K562 (cell line): ENCODE data around the gene OBSCN. TPM values are rescaled to one million over a fixed set of nuclear protein-coding genes. Genes with fewer than 3 reads are reported as not detected.

Source experiments
- HDAC1 ChIP-seq, 2 experiments: fragments of 450-650 bp; IDR thresholded peaks; 2 replicates each; pipeline ENCODE4 v1.6.1; 2016 to 2017; ENCODE audit warnings: inconsistent platforms in 1 of 2, mild to moderate bottlenecking in 1 of 2, moderate library complexity in 1 of 2
- HSF4 ChIP-seq: fragments of 250-450 bp; sonication (Bioruptor Pico); IDR thresholded peaks from 2 replicates; pipeline ENCODE4 v2.1.2; 2022; ENCODE audit warnings: mild to moderate bottlenecking, moderate library complexity, borderline replicate concordance
- NCOA6 ChIP-seq: fragments of 450-650 bp; IDR thresholded peaks from 2 replicates; pipeline ENCODE4 v1.6.1; 2017; ENCODE audit warnings: mild to moderate bottlenecking
- TCF7L2 ChIP-seq: fragments of 150-350 bp; IDR thresholded peaks from 2 replicates; pipeline ENCODE4 v1.6.1; 2016; ENCODE audit warnings: low read depth, mild to moderate bottlenecking, low read length, moderate library complexity
- ZBTB17 ChIP-seq: fragments of 450-650 bp; formaldehyde crosslinking; IDR thresholded peaks from 2 replicates; pipeline ENCODE4 v1.4.0; 2020; ENCODE audit warnings: mild to moderate bottlenecking
- ZFP91 ChIP-seq: sonication (generic); formaldehyde crosslinking; IDR thresholded peaks from 2 replicates; pipeline ENCODE4 v1.8.0; 2022; ENCODE audit warnings: mild to moderate bottlenecking, missing genetic modification reagents
- polyA plus RNA-seq, 8 experiments: library from polyadenylated mRNA; depleted of rRNA in 4 of 8; stranded (reverse) in 5 of 8; unstranded in 3 of 8; fragments of >200 nt; fragmentation: Nextera tagmentation in 2 of 8; fragmentation: Illumina TruSeq in 1 of 8; extraction: Ambion mirVana in 2 of 8; extraction: Trizol in 1 of 8; gene quantifications; 2 replicates each; pipeline versions ENCODE4 v1.2.1 to v1.2.3, GENCODE V29; 2011 to 2014; ENCODE audit warnings: inconsistent platforms in 1 of 8, missing spikeins in 1 of 8
- total RNA-seq, 7 experiments: library from RNA; depleted of rRNA in 6 of 7; stranded (reverse); fragments of >200 nt in 6 of 7; fragmentation: Illumina TruSeq in 2 of 7; extraction: Trizol in 2 of 7; gene quantifications; 2 replicates each; pipeline versions ENCODE4 v1.2.1 to v1.2.3, GENCODE V29; 2011 to 2021; ENCODE audit warnings: low replicate concordance in 1 of 7
- TF ChIP-seq, protein P1 (sequence below): fragments of 250-450 bp; sonication (Bioruptor Pico); IDR thresholded peaks from 2 replicates; pipeline ENCODE4 v1.4.0; 2020; ENCODE audit warnings: mild to moderate bottlenecking
- TF ChIP-seq, protein P2 (sequence below): fragments of 450-650 bp; IDR thresholded peaks from 2 replicates; pipeline ENCODE4 v1.6.1; 2016; ENCODE audit warnings: mild to moderate bottlenecking, moderate library complexity
- TF ChIP-seq, protein P3 (sequence below): sonication (generic); formaldehyde crosslinking; IDR thresholded peaks from 2 replicates; pipeline ENCODE4 v1.8.1; 2023; ENCODE audit warnings: mild to moderate bottlenecking, missing genetic modification reagents

The OBSCN gene
- total and polyA plus RNA-seq, 9 of the 15 experiments (the other 6 are each of a cell fraction or from before 2014, with no cell fraction given), result 0.18 to 19.7 (median 3.6) TPM

GRCh38 chr1:228275430-228276173 is 67.8 kb downstream of the OBSCN start (continued):
- TF ChIP-seq, protein P1, sequence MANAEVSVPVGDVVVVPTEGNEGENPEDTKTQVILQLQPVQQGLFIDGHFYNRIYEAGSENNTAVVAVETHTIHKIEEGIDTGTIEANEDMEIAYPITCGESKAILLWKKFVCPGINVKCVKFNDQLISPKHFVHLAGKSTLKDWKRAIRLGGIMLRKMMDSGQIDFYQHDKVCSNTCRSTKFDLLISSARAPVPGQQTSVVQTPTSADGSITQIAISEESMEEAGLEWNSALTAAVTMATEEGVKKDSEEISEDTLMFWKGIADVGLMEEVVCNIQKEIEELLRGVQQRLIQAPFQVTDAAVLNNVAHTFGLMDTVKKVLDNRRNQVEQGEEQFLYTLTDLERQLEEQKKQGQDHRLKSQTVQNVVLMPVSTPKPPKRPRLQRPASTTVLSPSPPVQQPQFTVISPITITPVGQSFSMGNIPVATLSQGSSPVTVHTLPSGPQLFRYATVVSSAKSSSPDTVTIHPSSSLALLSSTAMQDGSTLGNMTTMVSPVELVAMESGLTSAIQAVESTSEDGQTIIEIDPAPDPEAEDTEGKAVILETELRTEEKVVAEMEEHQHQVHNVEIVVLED (CRISPR knock-in tag), result no peak
- TF ChIP-seq, protein P2, sequence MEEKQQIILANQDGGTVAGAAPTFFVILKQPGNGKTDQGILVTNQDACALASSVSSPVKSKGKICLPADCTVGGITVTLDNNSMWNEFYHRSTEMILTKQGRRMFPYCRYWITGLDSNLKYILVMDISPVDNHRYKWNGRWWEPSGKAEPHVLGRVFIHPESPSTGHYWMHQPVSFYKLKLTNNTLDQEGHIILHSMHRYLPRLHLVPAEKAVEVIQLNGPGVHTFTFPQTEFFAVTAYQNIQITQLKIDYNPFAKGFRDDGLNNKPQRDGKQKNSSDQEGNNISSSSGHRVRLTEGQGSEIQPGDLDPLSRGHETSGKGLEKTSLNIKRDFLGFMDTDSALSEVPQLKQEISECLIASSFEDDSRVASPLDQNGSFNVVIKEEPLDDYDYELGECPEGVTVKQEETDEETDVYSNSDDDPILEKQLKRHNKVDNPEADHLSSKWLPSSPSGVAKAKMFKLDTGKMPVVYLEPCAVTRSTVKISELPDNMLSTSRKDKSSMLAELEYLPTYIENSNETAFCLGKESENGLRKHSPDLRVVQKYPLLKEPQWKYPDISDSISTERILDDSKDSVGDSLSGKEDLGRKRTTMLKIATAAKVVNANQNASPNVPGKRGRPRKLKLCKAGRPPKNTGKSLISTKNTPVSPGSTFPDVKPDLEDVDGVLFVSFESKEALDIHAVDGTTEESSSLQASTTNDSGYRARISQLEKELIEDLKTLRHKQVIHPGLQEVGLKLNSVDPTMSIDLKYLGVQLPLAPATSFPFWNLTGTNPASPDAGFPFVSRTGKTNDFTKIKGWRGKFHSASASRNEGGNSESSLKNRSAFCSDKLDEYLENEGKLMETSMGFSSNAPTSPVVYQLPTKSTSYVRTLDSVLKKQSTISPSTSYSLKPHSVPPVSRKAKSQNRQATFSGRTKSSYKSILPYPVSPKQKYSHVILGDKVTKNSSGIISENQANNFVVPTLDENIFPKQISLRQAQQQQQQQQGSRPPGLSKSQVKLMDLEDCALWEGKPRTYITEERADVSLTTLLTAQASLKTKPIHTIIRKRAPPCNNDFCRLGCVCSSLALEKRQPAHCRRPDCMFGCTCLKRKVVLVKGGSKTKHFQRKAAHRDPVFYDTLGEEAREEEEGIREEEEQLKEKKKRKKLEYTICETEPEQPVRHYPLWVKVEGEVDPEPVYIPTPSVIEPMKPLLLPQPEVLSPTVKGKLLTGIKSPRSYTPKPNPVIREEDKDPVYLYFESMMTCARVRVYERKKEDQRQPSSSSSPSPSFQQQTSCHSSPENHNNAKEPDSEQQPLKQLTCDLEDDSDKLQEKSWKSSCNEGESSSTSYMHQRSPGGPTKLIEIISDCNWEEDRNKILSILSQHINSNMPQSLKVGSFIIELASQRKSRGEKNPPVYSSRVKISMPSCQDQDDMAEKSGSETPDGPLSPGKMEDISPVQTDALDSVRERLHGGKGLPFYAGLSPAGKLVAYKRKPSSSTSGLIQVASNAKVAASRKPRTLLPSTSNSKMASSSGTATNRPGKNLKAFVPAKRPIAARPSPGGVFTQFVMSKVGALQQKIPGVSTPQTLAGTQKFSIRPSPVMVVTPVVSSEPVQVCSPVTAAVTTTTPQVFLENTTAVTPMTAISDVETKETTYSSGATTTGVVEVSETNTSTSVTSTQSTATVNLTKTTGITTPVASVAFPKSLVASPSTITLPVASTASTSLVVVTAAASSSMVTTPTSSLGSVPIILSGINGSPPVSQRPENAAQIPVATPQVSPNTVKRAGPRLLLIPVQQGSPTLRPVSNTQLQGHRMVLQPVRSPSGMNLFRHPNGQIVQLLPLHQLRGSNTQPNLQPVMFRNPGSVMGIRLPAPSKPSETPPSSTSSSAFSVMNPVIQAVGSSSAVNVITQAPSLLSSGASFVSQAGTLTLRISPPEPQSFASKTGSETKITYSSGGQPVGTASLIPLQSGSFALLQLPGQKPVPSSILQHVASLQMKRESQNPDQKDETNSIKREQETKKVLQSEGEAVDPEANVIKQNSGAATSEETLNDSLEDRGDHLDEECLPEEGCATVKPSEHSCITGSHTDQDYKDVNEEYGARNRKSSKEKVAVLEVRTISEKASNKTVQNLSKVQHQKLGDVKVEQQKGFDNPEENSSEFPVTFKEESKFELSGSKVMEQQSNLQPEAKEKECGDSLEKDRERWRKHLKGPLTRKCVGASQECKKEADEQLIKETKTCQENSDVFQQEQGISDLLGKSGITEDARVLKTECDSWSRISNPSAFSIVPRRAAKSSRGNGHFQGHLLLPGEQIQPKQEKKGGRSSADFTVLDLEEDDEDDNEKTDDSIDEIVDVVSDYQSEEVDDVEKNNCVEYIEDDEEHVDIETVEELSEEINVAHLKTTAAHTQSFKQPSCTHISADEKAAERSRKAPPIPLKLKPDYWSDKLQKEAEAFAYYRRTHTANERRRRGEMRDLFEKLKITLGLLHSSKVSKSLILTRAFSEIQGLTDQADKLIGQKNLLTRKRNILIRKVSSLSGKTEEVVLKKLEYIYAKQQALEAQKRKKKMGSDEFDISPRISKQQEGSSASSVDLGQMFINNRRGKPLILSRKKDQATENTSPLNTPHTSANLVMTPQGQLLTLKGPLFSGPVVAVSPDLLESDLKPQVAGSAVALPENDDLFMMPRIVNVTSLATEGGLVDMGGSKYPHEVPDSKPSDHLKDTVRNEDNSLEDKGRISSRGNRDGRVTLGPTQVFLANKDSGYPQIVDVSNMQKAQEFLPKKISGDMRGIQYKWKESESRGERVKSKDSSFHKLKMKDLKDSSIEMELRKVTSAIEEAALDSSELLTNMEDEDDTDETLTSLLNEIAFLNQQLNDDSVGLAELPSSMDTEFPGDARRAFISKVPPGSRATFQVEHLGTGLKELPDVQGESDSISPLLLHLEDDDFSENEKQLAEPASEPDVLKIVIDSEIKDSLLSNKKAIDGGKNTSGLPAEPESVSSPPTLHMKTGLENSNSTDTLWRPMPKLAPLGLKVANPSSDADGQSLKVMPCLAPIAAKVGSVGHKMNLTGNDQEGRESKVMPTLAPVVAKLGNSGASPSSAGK, result peak; percentile 93
- 0 out of 2 replicates have a peak, but pooled peaks have one; percentile 20 for TF ChIP-seq ZFP91 (CRISPR knock-in tag)
- TF ChIP-seq HDAC1 (IDR thresholded peaks at IDR 0.05), result peak in 1 of 2 experiments; percentile 71; a peak in 1 of 4 replicates
- TF ChIP-seq, protein P3, sequence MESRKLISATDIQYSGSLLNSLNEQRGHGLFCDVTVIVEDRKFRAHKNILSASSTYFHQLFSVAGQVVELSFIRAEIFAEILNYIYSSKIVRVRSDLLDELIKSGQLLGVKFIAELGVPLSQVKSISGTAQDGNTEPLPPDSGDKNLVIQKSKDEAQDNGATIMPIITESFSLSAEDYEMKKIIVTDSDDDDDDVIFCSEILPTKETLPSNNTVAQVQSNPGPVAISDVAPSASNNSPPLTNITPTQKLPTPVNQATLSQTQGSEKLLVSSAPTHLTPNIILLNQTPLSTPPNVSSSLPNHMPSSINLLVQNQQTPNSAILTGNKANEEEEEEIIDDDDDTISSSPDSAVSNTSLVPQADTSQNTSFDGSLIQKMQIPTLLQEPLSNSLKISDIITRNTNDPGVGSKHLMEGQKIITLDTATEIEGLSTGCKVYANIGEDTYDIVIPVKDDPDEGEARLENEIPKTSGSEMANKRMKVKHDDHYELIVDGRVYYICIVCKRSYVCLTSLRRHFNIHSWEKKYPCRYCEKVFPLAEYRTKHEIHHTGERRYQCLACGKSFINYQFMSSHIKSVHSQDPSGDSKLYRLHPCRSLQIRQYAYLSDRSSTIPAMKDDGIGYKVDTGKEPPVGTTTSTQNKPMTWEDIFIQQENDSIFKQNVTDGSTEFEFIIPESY (CRISPR knock-in tag), result peak; percentile 62; the same call in 1 of the 2 replicates
- no peak for TF ChIP-seq HSF4
- no peak for TF ChIP-seq TCF7L2
- TF ChIP-seq NCOA6, result peak; percentile 71
- TF ChIP-seq ZBTB17 (CRISPR knock-in tag), result peak; percentile 47; the same call in 1 of the 2 replicates
